OCI-LY7 (cell line): Measurements from ENCODE around the gene LMO2. TPM values are rescaled to one million over a fixed set of nuclear protein-coding genes. Genes with fewer than 3 reads are reported as not detected.

Experiments used
- BruUV-seq: library from RNA; stranded (reverse); fragments of 400-500 nt; replicated peaks from 2 replicates; lab custom pipeline; 2021; lab: Mats Ljungman, UMichigan
- CTCF ChIA-PET: fragments of 300-600 bp; sonication (Branson Sonifier 250); formaldehyde crosslinking; loops from one replicate; lab custom pipeline; 2022; ENCODE audit warnings: antibody characterized with exemption; ENCODE audit not compliant: unreplicated experiment; lab: Charles Lee
- POLR2A ChIA-PET: fragments of 300-600 bp; sonication (Branson Sonifier 250); formaldehyde crosslinking; loops from one replicate; lab custom pipeline; 2022; ENCODE audit warnings: antibody characterized with exemption; lab: Charles Lee
- DNase-seq: peaks from one replicate; pipeline ENCODE4 v3.0.0-alpha.2; 2015; ENCODE audit warnings: low spot score
- H2AFZ ChIP-seq: fragments of 200-600 bp; sonication (generic), shearing (Covaris generic); 2 replicates; pipeline ENCODE4 v1.6.1; 2014; ENCODE audit warnings: mild to moderate bottlenecking, antibody characterized with exemption, low read length, moderate library complexity
- H3K27ac ChIP-seq: fragments of 200-600 bp; sonication (generic); 2 replicates; pipeline ENCODE4 v1.5.1; 2014; ENCODE audit warnings: mixed run types, low read depth, mild to moderate bottlenecking, moderate library complexity, low read length, inconsistent platforms; ENCODE audit not compliant: poor library complexity, severe bottlenecking
- H3K36me3 ChIP-seq: fragments of 200-600 bp; sonication (generic); 2 replicates; pipeline ENCODE4 v1.6.1; 2014; ENCODE audit warnings: mild to moderate bottlenecking, antibody characterized with exemption, low read length, moderate library complexity, mixed read lengths; ENCODE audit not compliant: insufficient read depth
- H3K4me1 ChIP-seq: fragments of 200-600 bp; sonication (generic); 2 replicates; pipeline ENCODE4 v1.5.1; 2014; ENCODE audit warnings: mild to moderate bottlenecking, low read length; ENCODE audit not compliant: insufficient read depth, poor library complexity, severe bottlenecking
- H3K4me2 ChIP-seq: fragments of 200-600 bp; sonication (generic); 2 replicates; pipeline ENCODE4 v1.6.1; 2014; ENCODE audit warnings: mild to moderate bottlenecking, low read length
- H3K4me3 ChIP-seq: fragments of 200-600 bp; sonication (generic); 2 replicates; pipeline ENCODE4 v1.5.1; 2014; ENCODE audit warnings: mild to moderate bottlenecking, low read depth, low read length; ENCODE audit not compliant: poor library complexity, severe bottlenecking
- H3K79me2 ChIP-seq: fragments of 200-600 bp; sonication (generic); 2 replicates; pipeline ENCODE4 v1.6.1; 2016; ENCODE audit warnings: low read depth, mild to moderate bottlenecking, low read length, moderate library complexity, mixed read lengths; ENCODE audit not compliant: insufficient read depth
- H3K9me2 ChIP-seq: fragments of 200-600 bp; sonication (generic); 2 replicates; pipeline ENCODE4 v1.6.1; 2016; ENCODE audit warnings: mild to moderate bottlenecking, low read length, mixed read lengths; ENCODE audit not compliant: insufficient read depth
- H3K9me3 ChIP-seq: fragments of 200-600 bp; sonication (generic); 2 replicates; pipeline ENCODE4 v1.6.1; 2014; ENCODE audit warnings: mild to moderate bottlenecking, mixed run types, low read length, mixed read lengths
- H4K20me1 ChIP-seq: fragments of 200-600 bp; sonication (generic); 2 replicates; pipeline ENCODE4 v1.6.1; 2014; ENCODE audit warnings: mild to moderate bottlenecking, antibody characterized with exemption, low read length, moderate library complexity, mixed read lengths; ENCODE audit not compliant: insufficient read depth
- CTCF ChIP-seq: fragments of 200-600 bp; sonication (generic); conservative IDR thresholded peaks from 2 replicates; pipeline ENCODE4 v1.5.1; 2014; ENCODE audit warnings: mild to moderate bottlenecking, antibody characterized with exemption, low read length, moderate library complexity, mixed read lengths
- EZH2phosphoT487 ChIP-seq: fragments of 200-600 bp; sonication (generic); IDR thresholded peaks from 2 replicates; pipeline ENCODE4 v1.6.1; 2018; ENCODE audit warnings: low read depth, borderline replicate concordance, mild to moderate bottlenecking, mixed run types, antibody characterized with exemption, low read length, moderate library complexity, mixed read lengths
- intact Hi-C: fragments of 100-400 bp; cut with micrococcal nuclease; formaldehyde crosslinking; loops from one replicate; pipeline ENCODE4 v1.10.0; 2022; ENCODE audit not compliant: unreplicated experiment
- total RNA-seq, 2 experiments: library from RNA; depleted of rRNA in 1 of 2; stranded (reverse); fragments of >200 nt in 1 of 2; shearing (Covaris generic) in 1 of 2; gene quantifications; 2 replicates each; pipeline ENCODE4 v1.2.3, GENCODE V29; 2014 to 2022

The LMO2 gene
- total RNA-seq, 2 experiments from 2014 or later, result 0.89 TPM; not detected in 1

GRCh38 chr11:33935005-33935404 is 43.1 kb upstream of the LMO2 start:
- Histone ChIP-seq H3K9me2 (no peaks in the 10 kb centered on the region), H3K79me2 (no peaks in the 10 kb centered on the region), H3K36me3 (no peaks in the 10 kb centered on the region), H2AFZ (no peak overlapping the region), H4K20me1 (no peaks in the 10 kb centered on the region), H3K4me3 (no peak overlapping the region), H3K4me2 (no peak overlapping the region), H3K27ac (no peak overlapping the region), H3K9me3 (peaks cover 9% of the 10 kb centered on the region; the same call in 1 of the 2 replicates), H3K4me1 (peaks cover 4% of the 10 kb centered on the region)
- TF ChIP-seq CTCF, result no peak
- TF ChIP-seq EZH2phosphoT487, result no peak
- CTCF ChIA-PET, result no interaction called here
- BruUV-seq, result no TSS peak
- DNase-seq, result no peak
- intact Hi-C loops, result no loop called here
- POLR2A ChIA-PET, result interaction anchor here (1.2 kb wide), 1 partner anchor 11 kb away, joined by 4 read pairs; no protein-coding TSS in a partner anchor

GRCh38 chr11:33934450-33934849 is 42.6 kb upstream of the LMO2 start:
- Histone ChIP-seq H3K4me2 (no peak overlapping the region), H3K4me3 (no peak overlapping the region), H3K79me2 (no peaks in the 10 kb centered on the region), H3K9me3 (peaks cover 9% of the 10 kb centered on the region; the same call in 1 of the 2 replicates), H2AFZ (no peak overlapping the region), H3K9me2 (no peaks in the 10 kb centered on the region), H3K27ac (no peak overlapping the region), H3K36me3 (no peaks in the 10 kb centered on the region), H3K4me1 (no peaks in the 10 kb centered on the region), H4K20me1 (no peaks in the 10 kb centered on the region)
- POLR2A ChIA-PET, result interaction anchor here (0.6 to 1.2 kb wide), 2 partner anchors 10 to 126 kb away, joined by 3 to 4 read pairs; no protein-coding TSS in a partner anchor
- BruUV-seq, result no TSS peak
- intact Hi-C loops, result no loop called here
- DNase-seq, result no peak
- TF ChIP-seq CTCF (no peak), EZH2phosphoT487 (no peak)
- CTCF ChIA-PET, result no interaction called here

- CTCF ChIA-PET, result no interaction called here
- POLR2A ChIA-PET, result no interaction called here
- H3K4me1 ChIP-seq, result no peaks in the 10 kb centered on the region
Observed at GRCh38 chr11:33933602-33934001, 41.7 kb upstream of the LMO2 start.

More at GRCh38 chr11:33933602-33934001, 41.7 kb upstream of the LMO2 start:
- H3K9me2 ChIP-seq, result no peaks in the 10 kb centered on the region
- no peak overlapping the region for H3K27ac ChIP-seq
- peaks cover 9% of the 10 kb centered on the region; the same call in 1 of the 2 replicates for H3K9me3 ChIP-seq
- no peak overlapping the region for H2AFZ ChIP-seq
- no TSS peak for BruUV-seq
- TF ChIP-seq CTCF (no peak), EZH2phosphoT487 (no peak)
- intact Hi-C loops, result no loop called here
- DNase-seq, result no peak
- no peaks in the 10 kb centered on the region for H4K20me1 ChIP-seq
- no peaks in the 10 kb centered on the region for H3K36me3 ChIP-seq
- no peaks in the 10 kb centered on the region for H3K79me2 ChIP-seq
- no peak overlapping the region for H3K4me2 ChIP-seq
- no peak overlapping the region for H3K4me3 ChIP-seq
